ENCODE data around the gene TDG. TPM values are rescaled to one million over a fixed set of nuclear protein-coding genes. Genes with fewer than 3 reads are reported as not detected.

TDG gene
- total RNA-seq, 1 donor from 2014 or later: 24.1 TPM

DNA sequence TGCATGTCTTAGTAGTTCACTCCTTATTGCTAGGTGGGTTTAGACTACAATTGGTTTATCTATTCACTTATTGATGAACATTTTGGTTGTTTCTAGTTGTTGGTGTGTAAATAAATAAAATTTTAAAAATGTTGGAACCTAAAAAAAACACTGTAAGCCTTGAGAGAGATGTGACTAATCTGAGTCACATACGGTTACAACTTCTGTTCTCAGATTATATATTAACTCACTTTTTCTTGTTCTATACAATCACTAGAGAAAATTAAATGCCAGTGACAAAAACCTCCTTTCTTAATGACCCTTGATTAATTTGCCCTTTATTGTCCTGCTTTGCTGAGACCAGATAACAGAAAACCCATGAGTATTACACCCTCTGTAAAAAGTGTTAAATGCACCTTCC lies 7.1 kb upstream of the TDG start:
- no peak for DNase-seq (ENCODE audit: low spot score)

DNA sequence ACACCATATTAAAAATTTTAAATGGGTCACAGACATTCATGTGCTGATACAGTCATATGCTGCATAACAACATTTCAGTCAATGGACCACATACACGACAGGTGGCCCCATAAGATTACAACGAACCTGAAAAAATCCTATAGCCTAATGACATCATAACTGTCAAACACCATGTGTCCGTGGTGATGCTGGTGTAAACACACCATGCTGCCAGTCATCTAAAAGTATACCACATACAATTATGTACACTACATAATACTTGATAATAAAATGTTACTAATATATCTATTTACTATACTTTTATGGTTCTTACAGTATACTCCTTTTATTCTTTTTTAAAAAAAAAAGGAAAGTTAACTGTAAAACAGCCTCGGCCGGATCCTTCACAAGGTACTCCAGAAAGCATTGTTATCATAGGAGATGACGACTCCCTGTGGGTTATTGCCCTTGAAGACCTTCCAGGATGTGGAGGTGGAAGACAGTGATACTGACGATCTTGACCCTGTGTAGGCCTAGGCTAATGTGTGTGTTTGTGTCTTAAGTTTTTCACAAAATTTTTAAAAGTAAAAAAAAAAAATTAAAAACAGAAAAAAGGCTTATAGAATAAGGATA lies 5.0 kb upstream of the TDG start:
- no peak for DNase-seq (ENCODE audit: low spot score)

DNA sequence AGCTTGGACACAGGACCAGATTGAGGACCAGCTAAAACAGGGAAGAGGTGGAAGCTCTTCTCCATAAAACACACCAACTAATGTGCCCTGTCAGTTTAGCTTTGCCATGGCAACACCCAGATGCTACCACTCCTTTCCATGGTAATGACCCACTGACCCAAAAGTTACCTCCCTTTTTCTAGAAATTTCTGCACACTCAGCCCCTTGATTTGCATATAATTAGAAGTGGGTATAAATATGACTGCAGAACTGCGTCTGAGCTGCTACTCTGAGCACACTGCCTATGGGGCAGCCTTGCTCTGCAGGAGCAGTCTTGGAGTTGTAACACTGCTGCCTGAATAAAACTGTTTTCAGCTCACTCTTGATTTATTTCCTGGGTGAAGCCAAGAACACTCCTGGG lies 3.2 kb upstream of the TDG start:
- no peak for DNase-seq (ENCODE audit: low spot score)

DNA sequence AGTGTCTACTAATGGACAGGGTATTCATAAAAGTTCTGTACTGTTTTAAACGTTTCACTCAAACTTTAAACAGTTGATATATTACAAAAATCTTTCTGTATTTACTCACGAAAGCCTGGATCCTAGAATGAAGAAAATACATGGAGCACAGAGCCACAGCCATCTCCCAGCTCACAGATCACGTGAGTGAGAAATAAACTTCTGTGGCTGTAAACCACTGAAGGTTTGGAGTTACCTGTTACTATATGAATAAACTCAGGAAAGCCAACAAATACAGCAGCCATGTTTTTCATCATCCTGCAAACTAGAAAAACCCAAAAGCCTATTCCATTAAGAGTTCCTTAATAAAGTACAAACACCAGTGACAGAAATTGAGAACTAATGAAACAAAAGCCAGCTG lies 867 bp upstream of the TDG start:
- DNase-seq (ENCODE audit: low spot score): no peak

DNA sequence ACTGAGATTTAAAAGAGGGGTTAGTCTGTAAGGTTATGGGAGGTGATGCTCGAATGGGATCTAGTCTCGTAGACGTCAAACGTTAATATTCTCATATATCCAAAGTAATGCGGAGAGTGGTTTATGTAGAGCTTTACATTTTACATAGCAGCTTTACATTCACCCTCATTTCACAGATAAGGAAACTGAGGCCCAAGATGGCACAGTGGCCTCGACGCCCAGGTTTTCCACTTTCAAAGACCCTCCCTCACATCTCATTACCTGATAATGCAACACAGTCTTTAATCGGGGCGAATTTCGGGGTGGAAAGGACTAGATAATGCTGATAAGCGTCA lies 450 bp upstream of the TDG start:
- no peak for DNase-seq (ENCODE audit: low spot score)

DNA sequence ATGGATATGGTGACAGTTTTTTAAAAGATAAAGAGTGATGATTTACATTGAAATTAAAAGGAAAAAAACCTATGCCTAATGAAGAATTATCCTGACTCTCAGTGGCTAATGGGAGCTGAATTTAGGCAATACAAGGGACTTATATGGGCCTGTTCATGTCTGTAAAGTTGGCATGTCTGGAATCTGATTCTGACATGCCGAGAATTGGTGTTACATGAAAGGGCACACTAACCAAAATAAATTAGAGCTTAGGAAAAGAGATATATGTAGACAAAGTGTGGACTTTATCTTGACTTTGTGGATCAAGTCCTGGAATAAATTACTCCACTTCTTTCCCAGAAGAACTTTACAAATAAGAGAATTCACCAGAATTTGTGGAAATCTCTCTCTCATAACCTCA lies 1.1 kb downstream of the TDG start:
- no peak for DNase-seq (ENCODE audit: low spot score)

DNA sequence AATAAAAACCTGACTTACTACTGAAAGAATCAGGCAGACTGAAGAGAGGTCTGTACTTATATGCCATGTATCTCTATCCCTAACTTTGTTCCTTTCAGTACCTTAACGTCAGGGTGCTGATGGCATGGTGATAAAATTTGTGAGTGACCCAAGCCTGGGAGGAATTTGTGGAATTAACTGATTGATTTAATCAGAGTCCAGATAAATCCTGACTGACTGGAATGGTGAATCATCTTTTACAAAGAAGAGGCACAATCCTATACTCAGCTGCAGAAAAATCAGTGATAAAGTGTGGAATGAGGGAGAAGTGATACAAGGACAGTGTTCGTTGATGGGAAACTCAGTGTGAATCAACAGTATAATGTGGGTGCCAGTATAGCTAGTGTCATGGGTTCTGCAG lies 3.7 kb downstream of the TDG start:
- no peak for DNase-seq (ENCODE audit: low spot score)

DNA sequence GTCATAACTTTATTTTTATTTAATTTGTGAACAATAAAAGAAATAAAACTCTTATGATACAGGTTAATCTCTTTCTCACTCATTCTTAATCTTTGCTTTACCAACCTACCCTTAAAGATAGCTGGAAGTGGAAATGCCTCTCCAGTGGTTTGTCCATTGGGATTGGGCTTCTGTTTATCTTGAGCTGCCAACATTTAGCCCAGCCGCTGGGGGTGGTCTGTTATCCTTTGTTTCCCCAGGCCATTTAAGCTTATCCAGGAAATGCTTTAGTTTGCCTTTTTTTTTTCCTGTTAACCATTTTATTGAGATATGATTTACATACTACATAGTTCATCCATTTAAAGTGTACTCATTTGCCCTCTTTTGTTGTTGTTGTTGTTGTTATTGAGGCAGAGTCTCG lies 8.2 kb downstream of the TDG start:
- no peak for DNase-seq (ENCODE audit: low spot score)

DNA sequence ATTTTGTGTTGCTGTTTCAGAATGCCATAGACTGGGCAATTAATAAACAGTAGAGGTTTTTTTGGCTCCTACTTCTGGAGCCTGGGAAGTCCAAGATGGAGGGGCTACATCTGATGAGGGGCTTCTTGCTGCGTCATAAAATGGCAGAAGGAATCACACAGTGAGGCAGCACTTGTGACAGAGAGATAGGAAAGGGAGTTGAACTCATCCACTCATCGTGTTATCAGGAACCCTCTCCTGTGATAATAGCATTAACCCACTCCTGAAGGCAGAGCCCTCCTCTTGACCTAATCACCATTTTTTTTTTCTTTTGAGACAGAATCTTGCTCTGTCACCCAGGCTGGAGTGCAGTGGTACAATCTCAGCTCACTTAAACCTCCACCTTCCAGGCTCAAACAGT lies 9.7 kb downstream of the TDG start:
- DNase-seq (ENCODE audit: low spot score): no peak

DNA sequence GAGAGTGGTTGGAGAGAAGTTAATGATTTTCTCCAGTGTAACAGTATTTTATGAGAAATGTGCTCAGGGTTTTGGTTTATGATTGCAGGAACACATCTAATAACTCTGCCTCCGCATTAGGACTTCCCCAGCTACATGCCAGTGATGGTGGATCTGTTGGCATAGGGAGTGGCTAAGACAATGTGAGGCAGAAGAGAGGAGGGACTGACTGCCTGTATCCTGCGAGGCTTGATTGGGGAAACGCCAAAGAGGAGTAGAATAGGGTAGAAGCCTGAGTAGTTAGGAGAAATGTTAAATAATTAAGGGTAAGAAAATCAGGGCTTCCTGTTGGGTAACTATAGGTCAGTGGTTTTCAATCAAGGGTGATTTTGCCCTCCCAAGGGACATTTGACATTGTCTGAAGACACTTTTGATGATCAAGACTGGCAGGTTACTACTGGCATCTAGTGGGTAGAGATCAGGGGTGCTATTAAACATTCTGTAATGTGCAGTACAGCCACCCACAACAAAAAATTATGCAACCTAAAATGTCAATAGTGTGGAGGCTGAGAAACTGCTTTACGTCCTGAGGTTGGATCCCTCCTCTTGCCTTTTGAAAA lies 12.8 kb downstream of the TDG start:
- DNase-seq (ENCODE audit: low spot score): no peak

DNA sequence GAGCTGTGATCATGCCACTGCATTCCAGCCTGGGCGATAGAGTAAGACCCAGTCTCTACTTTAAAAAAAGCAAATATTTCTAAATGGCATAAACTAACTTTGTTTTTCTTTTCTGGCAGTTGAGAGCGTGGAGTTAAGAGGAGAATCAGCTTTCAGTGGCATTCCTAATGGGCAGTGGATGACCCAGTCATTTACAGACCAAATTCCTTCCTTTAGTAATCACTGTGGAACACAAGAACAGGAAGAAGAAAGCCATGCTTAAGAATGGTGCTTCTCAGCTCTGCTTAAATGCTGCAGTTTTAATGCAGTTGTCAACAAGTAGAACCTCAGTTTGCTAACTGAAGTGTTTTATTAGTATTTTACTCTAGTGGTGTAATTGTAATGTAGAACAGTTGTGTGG lies 21.2 kb downstream of the TDG start:
- no peak for DNase-seq (ENCODE audit: low spot score)

DNA sequence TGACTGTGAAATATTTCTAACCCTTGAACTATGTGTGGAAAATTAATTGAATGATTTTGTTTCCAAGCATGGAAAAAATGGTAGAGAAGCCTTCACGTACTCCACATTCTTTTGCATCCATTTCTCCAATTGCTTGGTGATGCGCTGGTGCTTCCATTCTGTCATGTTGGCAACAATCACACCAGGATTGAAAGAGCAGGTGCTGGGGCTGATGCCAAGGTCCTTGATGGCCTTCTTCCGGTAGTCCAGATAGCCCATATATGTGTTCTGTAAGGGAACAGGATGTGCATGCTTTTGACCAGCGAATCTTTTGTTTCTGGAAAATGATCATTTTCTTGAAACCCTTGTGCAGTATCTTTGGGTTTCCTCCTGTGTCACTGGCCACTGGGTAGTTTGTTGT lies 28.6 kb downstream of the TDG start:
- DNase-seq (ENCODE audit: low spot score): no peak

DNA sequence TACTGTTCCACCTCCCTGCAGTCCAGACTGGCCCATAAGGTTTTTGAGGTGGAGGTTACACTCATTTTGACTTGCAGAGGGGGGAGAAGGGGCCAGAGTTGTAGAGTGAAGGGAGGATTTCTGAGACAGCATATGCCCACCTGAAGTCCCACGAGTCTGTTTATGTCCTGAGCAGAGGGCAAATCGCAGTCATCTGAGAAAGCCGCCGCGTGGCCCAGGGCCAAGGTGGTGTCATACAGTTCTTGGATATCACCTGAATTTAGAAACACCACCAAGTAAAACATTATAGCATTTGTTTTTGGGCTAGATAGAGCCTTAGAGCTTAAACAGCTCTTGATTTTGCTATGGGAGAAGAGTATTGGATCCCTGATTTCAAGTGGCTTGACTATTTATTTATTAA lies 30.9 kb downstream of the TDG start:
- DNase-seq (ENCODE audit: low spot score): no peak

DNA sequence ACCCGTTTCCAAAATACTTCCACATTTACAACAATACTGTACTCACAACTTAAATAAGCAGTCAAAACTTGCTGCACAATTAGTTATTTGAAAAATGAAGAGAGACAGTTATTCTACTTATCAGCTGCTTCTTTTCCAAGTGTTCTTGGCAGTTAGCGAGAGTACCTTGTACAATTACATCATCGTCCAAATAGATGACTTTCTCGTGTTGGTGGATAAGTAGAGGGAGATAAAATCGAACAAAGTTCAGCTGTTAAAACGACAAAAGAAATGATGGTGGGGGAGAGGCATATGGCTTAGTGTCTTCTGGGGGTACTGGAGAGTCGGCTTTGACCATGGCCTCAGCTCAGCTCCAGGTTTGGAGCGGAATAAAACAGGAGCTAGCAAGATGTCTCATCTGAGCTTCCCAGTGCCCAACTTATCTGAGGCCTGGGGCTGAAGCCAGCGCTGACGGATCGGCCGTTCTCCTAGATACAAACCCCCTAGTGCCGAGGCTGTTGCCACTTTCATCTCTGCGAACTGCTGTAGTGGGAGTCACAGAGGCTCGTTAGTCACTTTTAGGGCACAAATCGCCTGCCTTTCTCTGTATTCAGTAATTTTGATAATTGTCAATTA lies 31.7 kb downstream of the TDG start:
- DNase-seq (ENCODE audit: low spot score): no peak

DNA sequence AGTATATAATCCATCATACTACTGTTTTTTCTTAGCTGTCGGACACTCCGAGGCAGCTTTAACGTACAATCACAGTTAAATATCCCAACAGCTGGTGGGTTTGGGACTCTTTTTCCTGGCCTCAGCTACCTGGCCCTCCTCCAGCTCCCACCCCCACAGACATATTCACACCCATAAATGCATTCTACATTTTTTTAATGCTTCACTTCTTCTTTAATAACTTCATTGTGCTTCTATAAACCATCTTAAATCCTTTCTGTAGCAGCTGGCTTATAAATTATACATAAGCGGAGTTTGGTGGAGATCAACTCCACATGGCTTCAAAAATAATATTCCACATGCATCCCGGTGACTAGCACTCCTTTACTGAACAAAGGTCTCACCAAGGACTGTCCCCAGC lies 33.3 kb downstream of the TDG start:
- no peak for DNase-seq (ENCODE audit: low spot score)

DNA sequence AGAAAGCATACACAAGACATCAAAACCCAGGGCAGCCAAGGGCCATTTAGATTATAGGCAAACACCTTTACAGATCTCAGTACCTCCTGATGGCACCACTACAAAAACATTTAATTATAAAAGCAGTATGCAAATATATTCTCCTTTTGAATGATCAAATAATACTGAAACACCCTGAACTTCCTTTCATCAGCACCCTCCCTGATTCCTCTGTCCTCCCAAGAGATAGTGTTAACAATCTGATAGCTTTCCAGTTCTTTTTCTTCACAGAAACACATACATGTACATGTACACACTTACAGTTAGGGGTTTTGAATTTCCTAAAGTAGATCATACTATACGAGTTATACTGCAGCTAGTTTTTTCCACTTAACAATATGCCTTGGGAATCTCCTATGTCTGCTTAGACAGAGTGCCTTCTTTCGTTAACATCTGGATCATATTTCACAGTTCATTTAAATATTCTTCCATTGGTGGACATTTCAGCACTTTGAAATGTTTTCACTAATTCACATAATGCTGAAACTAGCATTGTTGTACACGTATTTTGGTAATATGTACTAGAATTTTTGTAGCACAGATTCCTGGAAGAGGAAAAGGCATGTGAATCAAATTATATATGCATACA lies 35.2 kb downstream of the TDG start:
- DNase-seq (ENCODE audit: low spot score): no peak

DNA sequence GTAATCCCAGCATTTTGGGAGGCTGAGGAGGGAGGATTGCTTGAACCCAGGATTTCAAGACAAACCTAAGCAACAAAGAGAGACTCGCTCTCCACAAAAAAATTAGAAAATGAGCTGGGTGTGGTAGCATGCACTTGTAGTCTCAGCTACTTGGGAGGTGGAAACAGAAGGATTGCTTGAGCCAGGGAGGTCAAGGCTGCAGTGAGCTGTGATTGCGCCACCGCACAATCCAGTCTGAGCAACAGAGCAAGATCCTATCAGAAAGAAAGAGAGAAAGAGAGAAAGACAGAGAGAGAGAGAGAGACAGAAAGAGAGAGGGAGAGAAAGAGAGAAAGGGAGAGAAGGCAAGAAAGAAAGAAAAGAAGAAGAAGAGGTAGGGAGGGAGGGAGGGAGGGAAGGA lies 37.0 kb downstream of the TDG start:
- DNase-seq (ENCODE audit: low spot score): no peak

DNA sequence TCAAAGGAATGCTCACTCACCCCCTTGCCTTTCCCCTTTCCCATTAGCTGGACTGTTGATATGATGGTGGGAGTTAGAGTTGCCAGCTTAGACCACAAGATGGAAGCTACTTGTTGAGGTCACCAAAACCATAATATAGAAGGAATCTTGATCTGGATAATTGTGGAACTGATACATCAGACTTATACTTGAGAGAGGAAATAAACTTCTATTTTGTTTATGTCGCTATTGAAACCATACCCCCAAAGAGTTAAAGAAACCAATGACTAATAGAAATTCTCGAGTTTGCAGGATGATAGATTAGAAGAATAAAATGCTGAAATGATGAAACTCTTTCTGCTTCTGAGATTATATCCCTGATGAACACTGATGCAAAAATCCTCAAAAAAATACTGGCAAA lies 37.9 kb downstream of the TDG start:
- no peak for DNase-seq (ENCODE audit: low spot score)

DNA sequence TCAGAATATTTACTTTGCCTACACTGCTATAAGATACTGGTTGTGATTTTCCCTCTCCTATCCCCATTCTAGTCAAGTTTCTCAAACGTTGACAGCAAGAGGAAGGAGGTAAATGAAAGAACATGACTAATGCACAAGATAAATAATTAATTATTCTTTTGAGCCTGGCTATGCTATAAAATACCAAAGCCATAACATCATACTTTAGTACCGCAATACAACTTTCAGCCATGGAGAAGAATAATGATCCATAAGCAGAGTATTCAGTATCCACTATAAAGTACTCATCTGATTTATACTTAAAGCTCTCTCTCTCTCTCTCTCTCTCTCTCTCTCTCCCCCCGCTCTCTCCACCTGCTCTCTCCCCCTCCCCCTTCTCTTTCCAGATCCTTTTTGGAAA lies 41.3 kb downstream of the TDG start:
- DNase-seq (ENCODE audit: low spot score): no peak

DNA sequence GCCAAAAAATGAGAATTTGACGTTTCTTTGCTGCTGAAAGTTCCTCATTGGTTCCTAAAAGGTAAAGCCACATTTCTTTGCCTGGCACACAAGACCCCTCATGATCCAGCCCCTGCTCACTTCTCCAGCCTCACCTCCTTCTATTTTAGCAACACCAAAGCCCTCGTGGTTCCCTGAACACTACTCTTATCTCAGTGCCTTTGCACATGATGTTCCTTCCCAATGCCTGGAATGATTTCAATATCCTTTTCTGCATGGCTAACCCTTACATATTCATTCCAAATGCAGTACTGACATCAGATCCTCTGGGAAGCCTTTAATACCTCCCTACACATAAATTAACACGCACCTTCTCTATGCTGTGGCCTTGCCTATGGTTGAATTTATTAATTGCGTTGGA lies 44.4 kb downstream of the TDG start:
- no peak for DNase-seq (ENCODE audit: low spot score)

DNA sequence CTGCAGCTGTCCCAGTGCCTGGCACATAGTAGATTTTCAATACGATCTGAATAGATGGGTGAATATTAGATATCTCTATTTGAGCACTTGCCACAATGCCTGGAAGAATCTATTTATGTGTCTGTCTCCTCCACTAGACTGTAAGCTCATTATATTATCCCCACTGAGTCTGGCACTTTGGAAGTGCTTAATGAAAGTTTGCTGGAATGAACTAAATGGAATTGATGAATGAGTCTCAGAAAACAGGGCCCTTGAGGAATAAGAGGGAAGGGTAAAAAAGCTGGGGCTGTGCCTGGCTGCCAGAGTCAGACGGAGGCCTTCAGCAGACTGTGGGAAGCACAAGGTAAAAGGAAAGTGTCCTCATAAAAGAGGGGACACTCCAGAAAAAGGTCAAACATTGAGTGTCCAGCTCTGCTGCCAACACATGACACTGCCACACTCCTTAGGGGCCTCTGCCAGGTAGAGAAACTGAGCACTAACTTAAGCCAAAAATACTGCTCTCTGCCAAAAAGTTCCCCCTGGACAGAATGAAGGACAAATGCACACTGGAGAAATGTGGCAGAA lies 45.0 kb downstream of the TDG start:
- no peak for DNase-seq (ENCODE audit: low spot score)

DNA sequence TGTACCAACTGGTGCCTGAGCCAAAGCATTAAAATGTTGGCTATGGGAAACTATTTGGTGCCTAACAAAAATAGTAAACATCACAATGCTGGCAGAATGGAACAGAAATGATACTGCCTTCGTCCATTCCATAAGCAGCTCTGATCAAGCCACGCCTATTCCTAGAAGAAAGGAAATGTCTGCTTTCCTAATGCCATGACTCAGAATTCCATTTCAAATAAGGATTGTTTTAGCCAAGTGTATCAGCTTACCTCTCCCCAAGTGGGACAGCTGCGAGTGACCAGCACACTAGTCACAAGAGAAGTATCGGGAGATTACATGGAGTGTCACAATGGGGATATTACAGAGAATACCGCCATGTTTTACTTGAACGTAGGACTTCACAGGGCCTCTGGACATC lies 45.6 kb downstream of the TDG start:
- no peak for DNase-seq (ENCODE audit: low spot score)

DNA sequence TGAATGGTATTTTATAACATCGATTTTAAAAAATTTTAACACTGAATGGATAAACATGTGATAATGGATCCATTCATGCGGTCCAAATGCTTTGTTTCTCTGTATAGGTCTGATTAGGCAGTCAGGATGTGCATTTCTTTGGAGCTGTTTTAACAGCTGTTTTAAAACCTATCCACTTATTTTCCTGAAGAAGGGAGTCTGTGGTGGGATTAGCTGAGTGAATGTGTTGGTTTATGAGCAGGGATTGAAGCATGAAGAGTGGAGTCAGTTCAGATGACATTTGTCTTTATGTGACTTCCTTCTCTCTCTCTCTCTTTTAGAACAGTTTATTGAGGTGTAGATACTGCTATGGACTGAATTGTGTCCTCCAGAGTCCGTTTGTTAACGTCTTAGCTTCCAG lies 46.7 kb downstream of the TDG start:
- no peak for DNase-seq (ENCODE audit: low spot score)
